CD4-positive, alpha-beta T cell (primary cell): ENCODE measurements around the gene UBAP2L. TPM values are rescaled to one million over a fixed set of nuclear protein-coding genes. Genes with fewer than 3 reads are reported as not detected.

Experiments used
- ATAC-seq: fragments of 200-7000 bp; cut with Tn5 transposase; one replicate; pipeline ENCODE4 v1.10.0; 2022; ENCODE audit warnings: mild to moderate bottlenecking; ENCODE audit not compliant: poor library complexity
- CTCF ChIA-PET: fragments of 350-600 bp; sonication (Branson Sonifier 250); formaldehyde crosslinking; loops from one replicate; lab custom pipeline; 2021; ENCODE audit warnings: antibody characterized with exemption, inconsistent platforms; lab: Charles Lee
- POLR2A ChIA-PET: fragments of 350-600 bp; sonication (Branson Sonifier 250); formaldehyde crosslinking; loops from one replicate; lab custom pipeline; 2021; ENCODE audit warnings: antibody characterized with exemption, inconsistent platforms; lab: Charles Lee
- DNase-seq, 14 experiments: peaks; one replicate each; pipeline ENCODE4 v3.0.0-alpha.2; 2013 to 2020; ENCODE audit warnings: mixed read lengths in 2 of 14
- H3K27ac ChIP-seq, 2 donors: one replicate each; pipeline versions ENCODE4 v1.5.1 to v1.7.0; 2013; ENCODE audit warnings: low read length in 2 of 2, low read depth in 1 of 2, mild to moderate bottlenecking in 1 of 2
- H3K27me3 ChIP-seq, 2 experiments: 1 replicate in 1 of 2; 2 replicates in 1 of 2; pipeline versions ENCODE4 v1.6.1 to v1.7.0; 2013; ENCODE audit warnings: low read length in 2 of 2, control low read depth in 1 of 2, mild to moderate bottlenecking in 1 of 2, moderate library complexity in 1 of 2; ENCODE audit not compliant: insufficient read depth in 2 of 2, control insufficient read depth in 1 of 2
- H3K36me3 ChIP-seq: one replicate; pipeline ENCODE4 v1.6.1; 2013; ENCODE audit warnings: low read length, control low read depth; ENCODE audit not compliant: insufficient read depth
- H3K4me1 ChIP-seq: one replicate; pipeline ENCODE4 v1.6.1; 2013; ENCODE audit warnings: low read length, control low read depth; ENCODE audit not compliant: insufficient read depth
- H3K4me3 ChIP-seq: one replicate; pipeline ENCODE4 v1.5.1; 2013; ENCODE audit warnings: mild to moderate bottlenecking, low read length, moderate library complexity
- H3K9me3 ChIP-seq, 2 experiments: 1 replicate in 1 of 2; 2 replicates in 1 of 2; pipeline versions ENCODE4 v1.6.1 to v1.7.0; 2013; ENCODE audit warnings: low read length in 2 of 2, mild to moderate bottlenecking in 2 of 2, control low read depth in 1 of 2, moderate library complexity in 1 of 2; ENCODE audit not compliant: control insufficient read depth in 1 of 2, insufficient read depth in 1 of 2
- H3K27ac Mint-ChIP-seq: one replicate; pipeline ENCODE4 v1.8.0; 2020; ENCODE audit warnings: mixed read lengths
- H3K27me3 Mint-ChIP-seq: one replicate; pipeline ENCODE4 v1.8.0; 2021; ENCODE audit warnings: mixed read lengths
- H3K36me3 Mint-ChIP-seq: one replicate; pipeline ENCODE4 v1.8.0; 2021; ENCODE audit warnings: low read depth, mixed read lengths
- H3K4me1 Mint-ChIP-seq: one replicate; pipeline ENCODE4 v1.8.0; 2021; ENCODE audit warnings: low read depth, mixed read lengths
- H3K4me3 Mint-ChIP-seq: one replicate; pipeline ENCODE4 v1.8.0; 2020; ENCODE audit warnings: mild to moderate bottlenecking, mixed read lengths
- H3K9me3 Mint-ChIP-seq: one replicate; pipeline ENCODE4 v1.8.0; 2020; ENCODE audit warnings: mixed read lengths
- intact Hi-C, 2 experiments: fragments of 100-400 bp; cut with DNase I in 1 of 2; cut with micrococcal nuclease in 1 of 2; formaldehyde crosslinking; loops; one replicate each; pipeline versions ENCODE4 v1.15.1 to v1.9.0; 2023 to 2025; cut with DNase I, micrococcal nuclease
- total RNA-seq, 174 experiments: library from RNA in 2 of 174; stranded (reverse) in 2 of 174; gene quantifications; one replicate each; pipeline ENCODE4 v1.2.3 and lab custom pipeline; 2021 to 2026
- TF ChIP-seq, protein P1 (sequence below): fragments of 200-600 bp; IDR thresholded peaks from one replicate; pipeline ENCODE4 v1.8.0; 2022; ENCODE audit warnings: antibody characterized with exemption, mild to moderate bottlenecking

UBAP2L gene
- total RNA-seq, 2 experiments from 2014 or later: 224 to 234 TPM

DNA sequence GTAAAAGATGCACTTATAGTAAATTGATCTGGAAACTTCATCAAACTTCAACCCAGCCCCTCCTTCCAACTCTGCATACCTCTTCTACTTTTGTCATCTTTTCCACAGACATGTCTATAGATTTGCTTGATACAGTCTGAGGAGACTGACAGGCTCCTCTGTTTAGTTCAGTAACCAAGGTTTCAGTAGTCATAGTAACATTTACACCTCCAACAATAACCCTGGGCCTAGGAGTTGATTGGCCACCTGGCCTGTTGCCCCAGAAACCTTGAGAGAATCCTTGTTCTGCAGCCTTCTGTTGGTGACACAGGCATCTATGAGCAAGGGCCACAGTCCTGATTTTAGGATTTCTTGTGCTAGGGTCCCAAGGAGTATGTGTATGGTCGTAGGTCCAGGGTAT, 14.6 kb upstream of the UBAP2L start, which contains the start of gene CFAP141:
CFAP141 (minus strand) TSS at position 138 of the 400 bp plus-strand sequence; CDS start at position 112, 26 bp downstream.
- Histone ChIP-seq H3K36me3 (peaks cover 48% of the 10 kb centered on the region), H3K9me3 (no peaks in the 10 kb centered on the region), H3K27ac (no peak within 1 kb of the TSS), H3K4me1 (no peaks in the 10 kb centered on the region), H3K27me3 (no peaks in the 10 kb centered on the region), H3K4me3 (no peak within 1 kb of the TSS)
- Mint-ChIP-seq H3K9me3 (no peaks in the 10 kb centered on the region), H3K36me3 (peaks cover 59% of the 10 kb centered on the region), H3K27me3 (no peaks in the 10 kb centered on the region), H3K27ac (peak within 1 kb of the TSS; percentile 81), H3K4me1 (peaks cover 6% of the 10 kb centered on the region), H3K4me3 (no peak within 1 kb of the TSS)
- intact Hi-C loops: no loop called here
- CTCF ChIA-PET: no interaction called here
- TF ChIP-seq, protein P1, sequence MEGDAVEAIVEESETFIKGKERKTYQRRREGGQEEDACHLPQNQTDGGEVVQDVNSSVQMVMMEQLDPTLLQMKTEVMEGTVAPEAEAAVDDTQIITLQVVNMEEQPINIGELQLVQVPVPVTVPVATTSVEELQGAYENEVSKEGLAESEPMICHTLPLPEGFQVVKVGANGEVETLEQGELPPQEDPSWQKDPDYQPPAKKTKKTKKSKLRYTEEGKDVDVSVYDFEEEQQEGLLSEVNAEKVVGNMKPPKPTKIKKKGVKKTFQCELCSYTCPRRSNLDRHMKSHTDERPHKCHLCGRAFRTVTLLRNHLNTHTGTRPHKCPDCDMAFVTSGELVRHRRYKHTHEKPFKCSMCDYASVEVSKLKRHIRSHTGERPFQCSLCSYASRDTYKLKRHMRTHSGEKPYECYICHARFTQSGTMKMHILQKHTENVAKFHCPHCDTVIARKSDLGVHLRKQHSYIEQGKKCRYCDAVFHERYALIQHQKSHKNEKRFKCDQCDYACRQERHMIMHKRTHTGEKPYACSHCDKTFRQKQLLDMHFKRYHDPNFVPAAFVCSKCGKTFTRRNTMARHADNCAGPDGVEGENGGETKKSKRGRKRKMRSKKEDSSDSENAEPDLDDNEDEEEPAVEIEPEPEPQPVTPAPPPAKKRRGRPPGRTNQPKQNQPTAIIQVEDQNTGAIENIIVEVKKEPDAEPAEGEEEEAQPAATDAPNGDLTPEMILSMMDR: no peak
- peak; percentile 82 for ATAC-seq
- peak in 3 of 14 experiments; percentile 13 to 51 (median 37) for DNase-seq
- POLR2A ChIA-PET: no interaction called here

DNA sequence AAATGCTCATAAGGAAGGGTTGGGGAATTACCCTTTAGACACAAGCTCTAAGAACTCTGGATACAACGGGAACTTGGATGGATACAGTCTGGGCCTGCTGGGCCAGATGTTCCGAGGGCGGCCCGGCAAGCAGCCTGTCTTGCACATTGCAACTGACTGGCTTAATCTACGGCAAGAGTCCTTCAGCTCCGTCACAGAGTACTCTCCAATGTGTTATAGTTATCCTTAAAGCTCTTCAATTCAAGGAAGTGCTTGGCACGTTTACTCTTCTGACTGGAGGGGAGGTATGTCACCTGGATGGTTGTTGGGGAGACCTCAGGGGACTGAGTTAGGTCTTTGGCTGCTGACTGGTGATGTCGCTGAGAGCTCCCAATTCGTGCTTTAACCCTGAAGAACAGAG, 13.5 kb upstream of the UBAP2L start:
- Mint-ChIP-seq H3K27me3 (no peaks in the 10 kb centered on the region), H3K27ac (no peak overlapping the region), H3K4me3 (no peak overlapping the region), H3K4me1 (peaks cover 6% of the 10 kb centered on the region), H3K36me3 (peaks cover 69% of the 10 kb centered on the region), H3K9me3 (no peaks in the 10 kb centered on the region)
- ATAC-seq (no peak), DNase-seq (no peak)
- Histone ChIP-seq H3K27ac (no peak overlapping the region), H3K36me3 (peaks cover 57% of the 10 kb centered on the region), H3K27me3 (no peaks in the 10 kb centered on the region), H3K4me3 (no peak overlapping the region), H3K9me3 (no peaks in the 10 kb centered on the region), H3K4me1 (no peaks in the 10 kb centered on the region)
- TF ChIP-seq, protein P1: no peak
- ChIA-PET POLR2A (interaction anchor here (1.1 kb wide), 1 partner anchor 12 kb away, joined by 5 read pairs; a partner anchor contains a TSS), CTCF (no interaction called here)
- intact Hi-C loops: no loop called here

DNA sequence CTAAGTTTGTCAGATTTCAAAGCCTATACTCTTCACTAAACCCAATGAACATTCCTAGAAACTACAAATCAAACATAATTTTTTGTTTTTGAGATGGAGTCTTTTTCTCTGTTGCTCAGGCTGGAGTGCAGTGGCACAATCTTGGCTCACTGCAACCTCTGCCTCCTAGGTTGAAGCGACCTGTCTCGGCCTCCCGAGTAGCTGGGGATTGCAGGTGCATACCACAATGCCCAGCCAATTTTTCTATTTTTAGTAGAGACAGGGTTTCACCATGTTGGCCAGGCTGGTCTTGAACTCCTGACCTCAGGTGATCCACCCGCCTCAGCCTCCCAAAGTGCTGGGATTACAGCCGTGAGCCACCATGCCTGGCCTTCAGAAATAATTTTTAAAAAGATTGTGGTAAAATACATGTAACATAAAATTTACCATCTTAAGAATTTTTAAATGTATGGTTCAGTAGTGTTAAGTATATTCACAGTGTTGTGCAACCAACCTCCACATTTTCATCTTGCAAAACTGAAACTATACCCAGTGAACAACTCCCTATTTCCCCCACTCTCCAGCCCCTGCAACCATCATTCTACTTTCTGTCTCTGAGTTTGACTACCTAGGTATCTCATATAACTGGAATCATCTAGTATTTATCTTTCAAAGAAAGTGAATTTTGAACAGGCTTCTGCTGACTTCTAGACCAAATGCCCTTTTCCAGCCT, 11.9 kb upstream of the UBAP2L start:
- H3K36me3 ChIP-seq: peaks cover 73% of the 10 kb centered on the region
- TF ChIP-seq, protein P1: no peak
- Mint-ChIP-seq H3K27me3 (no peaks in the 10 kb centered on the region), H3K4me1 (peaks cover 9% of the 10 kb centered on the region), H3K9me3 (no peaks in the 10 kb centered on the region), H3K4me3 (no peak overlapping the region), H3K36me3 (peaks cover 84% of the 10 kb centered on the region), H3K27ac (peak overlapping the region; percentile 47)
- ChIA-PET CTCF (no interaction called here), POLR2A (interaction anchor here (0.7 kb wide), 1 partner anchor 425 kb away, joined by 4 read pairs; no protein-coding TSS in a partner anchor)
- no peak overlapping the region for H3K4me3 ChIP-seq
- intact Hi-C loops: no loop called here
- ATAC-seq (no peak), DNase-seq (no peak)
- no peaks in the 10 kb centered on the region for H3K9me3 ChIP-seq
- H3K4me1 ChIP-seq: no peaks in the 10 kb centered on the region
- H3K27ac ChIP-seq: no peak overlapping the region
- no peaks in the 10 kb centered on the region for H3K27me3 ChIP-seq
